NCI-H460 (cell line): ENCODE data around the gene SLC35C1. TPM values are rescaled to one million over a fixed set of nuclear protein-coding genes. Genes with fewer than 3 reads are reported as not detected.

Experiments
- DNase-seq: peaks from one replicate; pipeline ENCODE4 v3.0.0-alpha.2; 2016; ENCODE audit warnings: low read depth; ENCODE audit errors: extremely low read depth
- polyA plus RNA-seq: library from polyadenylated mRNA; depleted of rRNA; stranded (reverse); fragments of >200 nt; gene quantifications from 2 replicates; pipeline ENCODE4 v1.2.3, GENCODE V29; 2014; cell fraction: nucleus; rRNA removed
- total RNA-seq: library from RNA; depleted of rRNA; stranded (reverse); fragments of >200 nt; shearing (Covaris generic); gene quantifications from 2 replicates; pipeline ENCODE4 v1.2.3, GENCODE V29; 2014; rRNA removed

SLC35C1 gene
- 4.5 and 4.9 TPM in 2 replicates for total RNA-seq
- 4.9 and 6.6 TPM in 2 replicates for polyA plus RNA-seq

- DNase-seq, result peak; percentile 89
These were observed at the start of gene SLC35C1 for GRCh38 chr11:45804761-45805304. Gene SLC35C1, plus strand, starts transcription at chr11:45805149. Its CDS starts 653 bp downstream, at chr11:45805802.

- no peak for DNase-seq
These were observed 49.6 kb upstream of the SLC35C1 start for GRCh38 chr11:45755281-45755859.

- DNase-seq, result no peak
These were observed 48.5 kb upstream of the SLC35C1 start for GRCh38 chr11:45756384-45757010.

- no peak for DNase-seq
These were observed 47.3 kb upstream of the SLC35C1 start for GRCh38 chr11:45757672-45758071.

- no peak for DNase-seq
These were observed 43.3 kb upstream of the SLC35C1 start for GRCh38 chr11:45761659-45762058.

GRCh38 chr11:45765107-45765668, 39.8 kb upstream of the SLC35C1 start:
- DNase-seq, result no peak

GRCh38 chr11:45765836-45766235, 39.1 kb upstream of the SLC35C1 start:
- no peak for DNase-seq

- DNase-seq, result no peak
These were observed 38.5 kb upstream of the SLC35C1 start for GRCh38 chr11:45766469-45766868.

- DNase-seq, result no peak
These were observed 36.5 kb upstream of the SLC35C1 start for GRCh38 chr11:45768486-45768885.

GRCh38 chr11:45769960-45770359, 35.0 kb upstream of the SLC35C1 start:
- no peak for DNase-seq

GRCh38 chr11:45771193-45771565, 33.8 kb upstream of the SLC35C1 start:
- peak; percentile 33 for DNase-seq

GRCh38 chr11:45771566-45772448, 33.1 kb upstream of the SLC35C1 start:
- peak; percentile 66 for DNase-seq

GRCh38 chr11:45772449-45772774, 32.5 kb upstream of the SLC35C1 start:
- DNase-seq, result no peak

GRCh38 chr11:45772986-45773785, 31.8 kb upstream of the SLC35C1 start:
- no peak for DNase-seq

- DNase-seq, result no peak
These were observed 30.9 kb upstream of the SLC35C1 start for GRCh38 chr11:45773786-45774655.

- DNase-seq, result no peak
These were observed 30.2 kb upstream of the SLC35C1 start for GRCh38 chr11:45774786-45775185.

GRCh38 chr11:45777127-45777969, 27.6 kb upstream of the SLC35C1 start:
- no peak for DNase-seq

GRCh38 chr11:45778341-45778740, 26.6 kb upstream of the SLC35C1 start:
- DNase-seq, result no peak
